ENCODE results near the gene EFTUD2.

- no peak for TF ChIP-seq POLR2A (IDR thresholded peaks at IDR 0.05; ENCODE audit: low read depth, low read length)
- no peak for TF ChIP-seq POLR2AphosphoS5 (IDR thresholded peaks at IDR 0.05; ENCODE audit: low read depth, low read length)
- TF ChIP-seq TAF1 (IDR thresholded peaks at IDR 0.05; ENCODE audit: borderline replicate concordance, low read depth, low read length), result no peak
Measured at GRCh38 chr17:44922136-44922535, 22.9 kb upstream of the EFTUD2 start.
